Putamen (tissue), 1 donor: ENCODE measurements around the gene TMED7.
"Not testable (repeated sequence)": the region's sequence is repeated elsewhere in the genome, so short reads cannot be mapped to it uniquely, and the experiment has no call there.

Experiments
- DNase-seq: peaks from one replicate; pipeline ENCODE4 v3.0.0-alpha.2; 2016; ENCODE audit warnings: low spot score

TMED7 gene

DNA sequence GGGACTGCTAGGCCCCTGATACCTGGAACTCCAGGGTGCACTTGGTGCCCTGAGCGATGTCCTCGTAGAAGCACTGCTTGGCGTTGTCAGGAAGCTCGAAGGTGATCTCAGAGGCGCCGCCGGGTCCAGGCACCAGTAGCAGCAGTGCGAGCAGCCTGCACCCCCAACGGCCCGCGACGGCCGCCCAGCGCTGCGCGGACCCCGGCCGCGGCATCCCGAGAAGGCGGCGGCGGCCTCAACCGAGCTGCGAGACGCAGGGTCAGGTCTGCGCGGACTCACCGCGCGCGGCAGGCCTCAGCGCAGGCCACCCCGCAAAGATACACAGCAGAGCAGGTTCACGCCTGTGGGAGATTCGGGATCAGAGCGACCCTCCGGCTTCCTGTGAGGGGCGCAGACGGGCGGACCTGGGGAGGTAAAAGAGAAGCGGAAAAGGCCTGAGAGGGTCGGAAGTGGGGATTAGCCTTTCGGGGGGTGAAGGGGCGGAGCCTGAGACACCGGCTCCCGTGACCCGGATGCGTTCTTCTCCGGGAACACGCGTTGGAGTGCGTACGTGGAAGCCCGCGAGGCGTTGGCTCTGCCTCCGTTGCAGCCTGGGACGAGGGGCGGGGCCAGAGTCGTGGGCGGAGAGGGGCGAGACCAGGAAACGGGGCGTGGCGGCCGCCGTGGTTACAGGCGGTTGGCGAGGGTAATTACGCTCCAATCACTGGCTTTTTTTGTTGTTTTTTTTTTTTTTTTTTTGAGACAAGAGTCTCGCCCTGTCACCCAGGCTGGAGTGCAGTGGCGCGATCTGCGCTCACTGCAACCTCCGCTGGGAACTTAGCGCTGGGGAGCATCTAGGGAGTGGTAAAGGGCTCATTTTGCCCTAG, at the start of gene TMED7:
Gene TMED7, minus strand, starts transcription at position 458 of the 866 bp plus-strand sequence. Its CDS starts 244 bp downstream, at position 214.
- DNase-seq, result peak; percentile 98

DNA sequence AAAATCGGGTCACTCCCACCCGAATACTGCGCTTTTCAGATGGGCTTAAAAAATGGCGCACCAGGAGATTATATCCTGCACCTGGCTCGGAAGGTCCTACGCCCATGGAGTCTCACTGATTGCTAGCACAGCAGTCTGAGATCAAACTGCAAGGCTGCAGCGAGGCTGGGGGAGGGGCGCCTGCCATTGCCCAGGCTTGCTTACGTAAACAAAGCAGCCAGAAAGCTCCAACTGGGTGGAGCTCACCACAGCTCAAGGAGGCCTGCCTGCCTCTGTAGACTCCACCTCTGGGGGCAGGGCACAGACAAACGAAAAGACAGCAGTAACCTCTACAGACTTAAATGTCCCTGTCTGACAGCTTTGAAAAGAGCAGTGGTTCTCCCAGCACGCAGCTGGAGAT, 48.9 kb upstream of the TMED7 start:
- not testable (repeated sequence) for DNase-seq

GRCh38 chr5:115673596-115673995, 47.8 kb upstream of the TMED7 start:
- DNase-seq, result no peak

DNA sequence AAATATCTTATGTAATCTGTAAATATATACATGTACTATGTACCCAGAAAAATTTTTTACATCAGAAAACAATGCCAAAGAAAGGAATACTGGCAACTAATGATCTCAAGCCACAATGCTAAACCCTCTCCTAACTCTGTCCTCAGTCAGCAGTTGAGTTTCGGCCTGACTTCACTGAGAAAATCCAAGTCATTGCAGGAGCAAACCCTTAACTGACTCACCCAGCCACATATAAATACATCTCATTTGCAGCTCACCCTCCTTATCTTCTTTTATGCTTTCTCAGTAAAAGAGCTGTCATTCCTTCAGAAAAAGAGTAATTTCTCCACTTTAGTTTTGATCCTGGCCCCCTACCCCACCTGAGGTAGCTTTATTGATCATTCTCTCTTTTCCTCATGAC, 46.1 kb upstream of the TMED7 start:
- no peak for DNase-seq

DNA sequence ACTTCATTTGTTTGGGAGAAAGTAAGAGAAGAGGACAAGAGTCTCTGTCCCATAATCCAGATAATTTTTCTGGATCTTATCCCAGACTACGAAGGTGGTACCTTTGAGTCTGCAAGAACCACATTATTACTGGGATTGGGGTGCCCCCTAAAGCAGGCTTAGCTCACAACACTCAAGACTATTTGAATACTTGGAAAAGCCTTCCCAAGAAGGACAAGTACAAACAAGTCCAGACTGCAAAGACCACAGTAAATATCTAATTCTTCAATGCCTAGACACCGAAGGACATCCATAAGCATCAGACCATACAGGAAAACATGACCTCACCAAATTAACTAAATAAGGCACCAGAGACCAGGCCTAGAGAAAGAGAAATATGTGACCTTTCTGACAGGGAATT, 40.2 kb upstream of the TMED7 start:
- DNase-seq, result no peak

- no peak for DNase-seq
Measured at GRCh38 chr5:115661563-115661962, 35.7 kb upstream of the TMED7 start.

GRCh38 chr5:115661101-115661500, 35.3 kb upstream of the TMED7 start:
- no peak for DNase-seq

GRCh38 chr5:115657881-115658233, 32.0 kb upstream of the TMED7 start:
- no peak for DNase-seq

GRCh38 chr5:115657125-115657880, 31.5 kb upstream of the TMED7 start:
- no peak for DNase-seq

GRCh38 chr5:115656404-115656803, 30.6 kb upstream of the TMED7 start:
- no peak for DNase-seq

DNA sequence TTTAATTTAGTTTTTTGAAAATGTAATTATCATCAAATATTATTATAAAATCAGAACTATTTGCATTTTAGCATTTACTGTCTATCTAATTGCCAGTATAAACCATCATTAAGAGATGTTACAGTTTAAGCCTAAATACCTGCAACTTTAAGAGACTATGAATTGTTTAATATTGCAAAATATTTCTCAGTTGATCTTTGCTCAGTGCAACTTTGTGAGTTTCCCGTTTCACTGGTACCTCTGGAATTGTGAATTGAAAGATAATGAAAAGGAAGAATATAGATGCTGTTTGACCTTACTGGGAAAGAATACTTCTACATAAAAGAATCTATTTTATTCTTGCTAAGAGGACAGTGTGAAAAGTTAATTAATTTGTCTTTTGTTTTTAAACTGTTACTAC, 30.2 kb upstream of the TMED7 start:
- DNase-seq, result no peak

- DNase-seq, result no peak
Measured at GRCh38 chr5:115649541-115649940, 23.7 kb upstream of the TMED7 start.

GRCh38 chr5:115648056-115648455, 22.2 kb upstream of the TMED7 start:
- DNase-seq, result no peak

DNA sequence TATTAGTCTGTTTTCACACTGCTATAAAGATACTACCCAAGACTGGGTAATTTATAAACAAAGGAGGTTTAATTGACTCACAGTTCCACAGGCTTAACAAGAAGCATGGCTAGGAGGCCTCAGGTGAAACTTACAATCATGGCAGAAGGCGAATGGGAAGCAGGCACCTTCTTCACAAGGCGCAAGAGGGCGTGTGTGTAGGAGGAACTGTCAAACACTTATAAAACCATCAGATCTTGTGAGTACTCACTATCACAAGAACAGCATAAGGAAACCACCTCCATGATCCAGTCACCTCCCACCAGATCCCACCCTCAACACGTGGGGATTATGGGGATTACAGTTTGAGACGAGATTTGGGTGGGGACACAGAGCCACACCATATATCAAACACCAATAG, 19.6 kb upstream of the TMED7 start:
- DNase-seq, result not testable (repeated sequence)

GRCh38 chr5:115644046-115644445, 18.2 kb upstream of the TMED7 start:
- DNase-seq, result no peak

DNA sequence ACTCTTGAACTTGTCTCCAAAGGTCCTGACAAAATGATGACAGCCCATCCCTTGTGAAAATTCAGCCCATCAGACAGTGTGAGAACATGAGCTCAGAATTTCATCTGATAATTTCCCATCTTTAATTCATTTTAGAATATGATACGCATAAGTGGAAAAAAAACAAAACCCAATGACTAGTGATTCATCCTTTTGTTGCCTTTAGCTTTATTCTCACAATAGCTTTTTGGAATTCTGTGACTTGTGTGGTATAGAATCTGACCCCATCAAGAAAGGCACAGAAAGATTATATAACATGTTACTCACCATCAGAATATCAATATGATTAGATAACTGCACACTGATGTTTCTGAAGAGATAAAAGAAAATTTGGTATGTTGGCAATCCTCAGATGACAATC, 16.1 kb upstream of the TMED7 start:
- DNase-seq, result no peak

DNA sequence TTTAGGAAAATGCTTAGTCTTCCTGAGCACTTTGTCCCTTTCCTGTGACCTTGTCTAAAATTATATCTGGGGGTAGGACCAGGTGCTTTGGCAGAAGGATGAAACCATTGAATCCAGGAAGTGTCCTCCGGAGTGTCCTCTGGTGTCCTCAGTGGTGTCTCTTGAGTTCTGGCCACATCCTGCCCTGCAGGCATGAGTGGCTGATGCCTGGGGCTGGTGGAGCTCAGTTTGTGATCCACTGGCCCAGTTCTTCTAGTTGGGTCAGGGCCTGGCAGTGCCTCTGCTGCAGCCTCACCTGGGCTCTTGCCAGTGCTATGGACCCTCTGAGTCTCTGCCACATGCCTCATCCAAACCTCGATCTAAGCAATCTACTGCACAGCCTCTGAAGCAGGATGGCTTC, 14.4 kb upstream of the TMED7 start:
- DNase-seq, result no peak

DNA sequence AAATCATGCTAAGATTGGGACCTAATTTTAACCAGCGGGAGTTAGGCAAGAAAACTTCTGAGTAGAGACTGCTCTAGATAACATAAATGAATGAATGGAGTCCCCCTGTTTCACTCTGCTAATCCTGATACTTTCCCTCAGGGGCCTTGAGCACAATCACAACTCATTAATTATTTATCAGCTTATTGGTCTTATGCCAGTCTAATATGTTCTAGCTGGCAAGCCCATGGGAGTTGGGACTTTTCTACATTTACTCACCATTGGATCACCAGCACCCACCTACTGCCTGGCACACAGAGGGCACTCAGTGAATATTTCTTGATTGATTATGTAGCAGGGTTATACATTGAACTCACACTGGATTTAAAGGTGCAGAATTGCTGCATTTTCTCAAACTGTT, 13.5 kb upstream of the TMED7 start:
- no peak for DNase-seq

GRCh38 chr5:115637507-115637906, 11.7 kb upstream of the TMED7 start:
- peak; percentile 72 for DNase-seq

- DNase-seq, result no peak
Measured at GRCh38 chr5:115636008-115636407, 10.2 kb upstream of the TMED7 start.

DNA sequence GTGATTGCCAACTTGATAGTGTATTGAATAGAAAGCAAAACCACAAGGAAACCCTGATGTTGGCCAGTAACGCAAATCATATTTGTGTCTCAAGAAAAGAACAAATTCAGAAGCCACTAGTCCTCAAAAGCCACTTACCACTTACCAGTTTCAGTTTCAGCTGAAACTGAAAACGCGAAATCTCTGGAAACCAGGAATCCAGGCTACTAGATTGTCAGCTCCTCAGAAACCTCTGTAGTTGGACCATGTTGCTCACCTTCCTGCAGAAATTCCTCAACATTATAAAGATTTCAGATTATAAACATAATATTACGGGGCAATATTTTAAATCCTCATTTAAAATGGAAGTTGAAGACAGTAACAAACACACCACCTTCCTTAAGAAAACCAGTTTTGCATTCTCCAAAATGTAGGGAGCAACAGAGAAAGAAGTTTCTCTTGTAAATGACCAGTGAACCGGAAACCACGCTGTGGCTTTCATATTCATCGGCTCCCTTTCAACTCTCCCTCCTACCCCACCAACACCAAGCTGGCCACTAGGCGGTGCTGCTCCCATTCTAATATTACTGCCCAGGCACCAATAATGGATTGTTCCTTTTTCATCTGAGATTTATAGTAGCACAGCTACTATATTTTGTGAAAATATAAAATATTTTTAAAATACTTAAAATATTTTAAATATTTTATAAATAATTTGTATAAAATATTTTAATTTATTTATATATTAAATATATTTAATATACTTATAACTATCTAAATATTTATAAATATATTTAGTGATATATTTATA, 8.7 kb upstream of the TMED7 start:
- DNase-seq, result peak; percentile 81

DNA sequence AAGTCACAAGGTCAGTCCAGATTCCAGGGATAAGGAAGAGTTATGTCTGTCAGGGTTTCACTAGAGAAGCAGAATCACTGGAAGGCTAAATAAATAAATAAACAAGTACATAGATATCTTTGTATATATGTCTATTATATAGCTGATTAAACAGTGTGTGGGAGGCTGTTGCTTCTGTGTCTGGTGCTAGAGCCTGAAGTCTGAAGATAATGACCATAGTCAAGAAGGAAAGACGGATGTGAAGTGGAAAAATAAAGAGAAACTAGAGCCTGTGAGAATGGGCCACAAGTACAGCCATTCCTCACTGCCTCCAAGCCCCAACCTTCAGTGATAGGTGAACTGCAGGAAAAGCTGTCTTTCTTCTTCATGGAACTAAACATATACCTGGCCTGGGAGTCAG, 4.1 kb upstream of the TMED7 start:
- no peak for DNase-seq
